Inferior parietal cortex (tissue), 1 donor: ENCODE results near the gene PDE1C.

Experiments
- DNase-seq: peaks from one replicate; pipeline ENCODE4 v3.0.0-alpha.2; 2016; ENCODE audit errors: extremely low spot score

Gene PDE1C

GRCh38 chr7:31893365-31893764 is 176.8 kb downstream of the PDE1C start:
- no peak for DNase-seq

GRCh38 chr7:31892099-31892829 is 177.9 kb downstream of the PDE1C start:
- no peak for DNase-seq

GRCh38 chr7:31890766-31891165 is 179.4 kb downstream of the PDE1C start:
- no peak for DNase-seq

GRCh38 chr7:31890198-31890597 is 180.0 kb downstream of the PDE1C start:
- DNase-seq, result no peak

- DNase-seq, result no peak
These were observed 183.2 kb downstream of the PDE1C start for GRCh38 chr7:31887006-31887405.

- no peak for DNase-seq
These were observed 185.0 kb downstream of the PDE1C start for GRCh38 chr7:31885171-31885570.

- peak; percentile 77 for DNase-seq
These were observed 186.4 kb downstream of the PDE1C start for GRCh38 chr7:31883761-31884164.

- no peak for DNase-seq
These were observed 188.0 kb downstream of the PDE1C start for GRCh38 chr7:31882187-31882586.

- DNase-seq, result no peak
These were observed 191.3 kb downstream of the PDE1C start for GRCh38 chr7:31878875-31879274.

GRCh38 chr7:31875424-31875823 is 194.8 kb downstream of the PDE1C start:
- no peak for DNase-seq

- DNase-seq, result no peak
These were observed 195.4 kb downstream of the PDE1C start for GRCh38 chr7:31874631-31875386.

GRCh38 chr7:31873816-31874597 is 196.2 kb downstream of the PDE1C start:
- DNase-seq, result no peak

- DNase-seq, result no peak
These were observed 197.4 kb downstream of the PDE1C start for GRCh38 chr7:31872545-31873370.

- DNase-seq, result no peak
These were observed 205.6 kb downstream of the PDE1C start for GRCh38 chr7:31864646-31865045.

- no peak for DNase-seq
These were observed 209.3 kb downstream of the PDE1C start for GRCh38 chr7:31860925-31861324.

GRCh38 chr7:31858055-31858454 is 212.2 kb downstream of the PDE1C start:
- DNase-seq, result no peak

- no peak for DNase-seq
These were observed 213.0 kb downstream of the PDE1C start for GRCh38 chr7:31857172-31857571.

- DNase-seq, result no peak
These were observed 213.9 kb downstream of the PDE1C start for GRCh38 chr7:31856337-31856736.

- no peak for DNase-seq
These were observed 214.7 kb downstream of the PDE1C start for GRCh38 chr7:31855530-31855929.

GRCh38 chr7:31853380-31853779 is 216.8 kb downstream of the PDE1C start:
- no peak for DNase-seq

- no peak for DNase-seq
These were observed 217.7 kb downstream of the PDE1C start for GRCh38 chr7:31852462-31852861.

GRCh38 chr7:31851119-31851518 is 219.1 kb downstream of the PDE1C start:
- DNase-seq, result no peak
